CD14-positive monocyte (primary cell): ENCODE data around the gene NARS2. TPM values are rescaled to one million over a fixed set of nuclear protein-coding genes. Genes with fewer than 3 reads are reported as not detected.
"Not testable (repeated sequence)": the region's sequence is repeated elsewhere in the genome, so short reads cannot be mapped to it uniquely, and the experiment has no call there.

Source experiments
- DNase-seq, 3 donors: peaks; one replicate each; pipeline ENCODE4 v3.0.0-alpha.2; 2011 to 2022
- H2AFZ ChIP-seq: 2 replicates; pipeline ENCODE4 v1.6.0; 2012; ENCODE audit warnings: mild to moderate bottlenecking, low read depth, low read length, inconsistent platforms; ENCODE audit not compliant: insufficient read depth, poor library complexity, severe bottlenecking
- H3K27ac ChIP-seq, 2 donors: 1 replicate in 1 of 2; 2 replicates in 1 of 2; pipeline ENCODE4 v1.5.1; 2012 to 2013; ENCODE audit warnings: low read length in 2 of 2, control low read depth in 1 of 2, inconsistent platforms in 1 of 2, low read depth in 1 of 2, mild to moderate bottlenecking in 1 of 2
- H3K27me3 ChIP-seq, 2 donors: one replicate each; pipeline versions ENCODE4 v1.6.0 to v1.6.1; 2011 to 2013; ENCODE audit warnings: low read length in 2 of 2; ENCODE audit not compliant: control insufficient read depth in 2 of 2, insufficient read depth in 2 of 2
- H3K36me3 ChIP-seq, 2 donors: replicated peaks in 1 of 2; 1 replicate in 1 of 2; 2 replicates in 1 of 2; pipeline versions ENCODE4 v1.5.1 to v1.6.1; 2012 to 2013; ENCODE audit warnings: low read length in 2 of 2, control low read depth in 1 of 2, inconsistent platforms in 1 of 2, mild to moderate bottlenecking in 1 of 2; ENCODE audit not compliant: insufficient read depth in 2 of 2, control insufficient read depth in 1 of 2
- H3K4me1 ChIP-seq, 2 donors: 1 replicate in 1 of 2; 2 replicates in 1 of 2; pipeline versions ENCODE4 v1.5.1 to v1.6.1; 2012 to 2013; ENCODE audit warnings: low read length in 2 of 2, control low read depth in 1 of 2, inconsistent platforms in 1 of 2, mild to moderate bottlenecking in 1 of 2, moderate library complexity in 1 of 2; ENCODE audit not compliant: insufficient read depth in 2 of 2, control insufficient read depth in 1 of 2
- H3K4me2 ChIP-seq: replicated peaks from 2 replicates; pipeline ENCODE3; 2012; ENCODE audit warnings: low read length, moderate library complexity, mild to moderate bottlenecking; ENCODE audit not compliant: poor library complexity, severe bottlenecking; ENCODE audit errors: extremely low read depth
- H3K4me3 ChIP-seq, 3 experiments: fragments of 200-600 bp in 1 of 3; sonication (generic) in 1 of 3; replicated peaks in 1 of 3; 1 replicate in 2 of 3; 2 replicates in 1 of 3; pipeline ENCODE4 v1.5.1; 2011 to 2013; ENCODE audit warnings: low read length in 3 of 3, mild to moderate bottlenecking in 3 of 3, control low read depth in 2 of 3, low read depth in 2 of 3, inconsistent platforms in 1 of 3, moderate library complexity in 1 of 3
- H3K79me2 ChIP-seq: 2 replicates; pipeline ENCODE4 v1.6.0; 2012; ENCODE audit warnings: mild to moderate bottlenecking, control low read depth, inconsistent platforms, low read length, moderate library complexity; ENCODE audit not compliant: insufficient read depth
- H3K9ac ChIP-seq: 2 replicates; pipeline ENCODE4 v1.6.0; 2017; ENCODE audit warnings: low read length, mild to moderate bottlenecking; ENCODE audit not compliant: insufficient read depth, poor library complexity, severe bottlenecking
- H3K9me3 ChIP-seq, 2 donors: replicated peaks in 1 of 2; 1 replicate in 1 of 2; 2 replicates in 1 of 2; pipeline versions ENCODE4 v1.5.1 to v1.6.1; 2012 to 2013; ENCODE audit warnings: low read length in 2 of 2, control low read depth in 1 of 2; ENCODE audit not compliant: control insufficient read depth in 1 of 2, insufficient read depth in 1 of 2
- H4K20me1 ChIP-seq: 2 replicates; pipeline ENCODE4 v1.6.0; 2012; ENCODE audit warnings: mild to moderate bottlenecking, low read length, control low read depth, moderate library complexity; ENCODE audit not compliant: insufficient read depth
- H3K27ac Mint-ChIP-seq, 7 donors: one replicate each; pipeline ENCODE4 v1.8.0; 2020; ENCODE audit warnings: mild to moderate bottlenecking in 7 of 7, mixed read lengths in 7 of 7, moderate library complexity in 6 of 7, inconsistent platforms in 2 of 7
- H3K27me3 Mint-ChIP-seq, 3 donors: one replicate each; pipeline ENCODE4 v1.8.0; 2021 to 2022; ENCODE audit warnings: low read depth in 3 of 3, mild to moderate bottlenecking in 3 of 3, mixed read lengths in 3 of 3, moderate library complexity in 3 of 3, inconsistent platforms in 1 of 3
- H3K36me3 Mint-ChIP-seq, 2 donors: one replicate each; pipeline ENCODE4 v1.8.0; 2020; ENCODE audit warnings: mixed read lengths in 2 of 2, inconsistent platforms in 1 of 2, mild to moderate bottlenecking in 1 of 2
- H3K4me1 Mint-ChIP-seq: one replicate; pipeline ENCODE4 v1.8.0; 2020; ENCODE audit warnings: mild to moderate bottlenecking, mixed read lengths
- H3K4me3 Mint-ChIP-seq, 2 donors: one replicate each; pipeline ENCODE4 v1.8.0; 2020; ENCODE audit warnings: mild to moderate bottlenecking in 2 of 2, mixed read lengths in 2 of 2, moderate library complexity in 1 of 2
- H3K9me3 Mint-ChIP-seq, 7 donors: one replicate each; pipeline ENCODE4 v1.8.0; 2020 to 2022; ENCODE audit warnings: mixed read lengths in 7 of 7, mild to moderate bottlenecking in 6 of 7, moderate library complexity in 6 of 7, inconsistent platforms in 2 of 7
- CTCF ChIP-seq: fragments of 200-600 bp; IDR thresholded peaks from one replicate; pipeline ENCODE4 v1.8.0; 2022; ENCODE audit warnings: antibody characterized with exemption, mild to moderate bottlenecking
- WGBS: methylation state at CpG from one replicate; pipeline ENCODE4 v1.1.5; 2013; ENCODE audit warnings: missing lambda C conversion rate; ENCODE audit not compliant: insufficient coverage; 5-methylcytosine and 5-hydroxymethylcytosine counted together
- intact Hi-C, 2 donors: fragments of 100-400 bp; cut with micrococcal nuclease; formaldehyde crosslinking; loops; one replicate each; pipeline versions ENCODE4 v1.15.0 to v1.15.1; 2023
- polyA plus RNA-seq, 3 donors: library from polyadenylated mRNA; depleted of rRNA in 1 of 3; unstranded in 2 of 3; stranded (reverse) in 1 of 3; fragments of 300-500 nt in 2 of 3; fragments of >200 nt in 1 of 3; fragmentation: Illumina TruSeq in 2 of 3; gene quantifications; 1 replicate in 2 of 3; 2 replicates in 1 of 3; pipeline ENCODE4 v1.2.3, GENCODE V29; 2012 to 2021

Gene NARS2
- polyA plus RNA-seq, 3 donors: 4.3 to 6.6 (median 4.9) TPM

- no peak overlapping the region for H3K27ac Mint-ChIP-seq
- no peak overlapping the region for H3K27ac ChIP-seq
- H3K9me3 ChIP-seq: peaks cover 0 to 4% of the 10 kb centered on the region in 2 donors
- 100% methylated on average over 1 of the region's 4 CpGs for WGBS
- H3K4me2 ChIP-seq: no peak overlapping the region
- DNase-seq: no peak
- peaks cover 7 to 28% of the 10 kb centered on the region in 2 donors for H3K36me3 Mint-ChIP-seq
- H2AFZ ChIP-seq: no peak overlapping the region
- no peaks in the 10 kb centered on the region for H3K36me3 ChIP-seq
- H3K4me1 Mint-ChIP-seq: peaks cover 8% of the 10 kb centered on the region
- H3K79me2 ChIP-seq: no peaks in the 10 kb centered on the region
- no peak overlapping the region for H3K4me3 Mint-ChIP-seq
- H3K4me3 ChIP-seq: no peak overlapping the region
- H4K20me1 ChIP-seq: no peaks in the 10 kb centered on the region
- peaks cover 0 to 11% (median 4%) of the 10 kb centered on the region in 7 donors for H3K9me3 Mint-ChIP-seq
- H3K9ac ChIP-seq: no peak overlapping the region
- intact Hi-C loops: no loop called here
- peaks cover 0 to 1% (median 0%) of the 10 kb centered on the region in 3 donors for H3K27me3 Mint-ChIP-seq
- no peaks in the 10 kb centered on the region for H3K27me3 ChIP-seq
- no peaks in the 10 kb centered on the region for H3K4me1 ChIP-seq
- TF ChIP-seq CTCF: no peak
Observed at GRCh38 chr11:78516281-78516680, 58.4 kb downstream of the NARS2 start.

- H3K9me3 ChIP-seq: peaks cover 4 to 9% of the 10 kb centered on the region in 2 donors
- no peak for TF ChIP-seq CTCF
- peaks cover 13 to 25% of the 10 kb centered on the region in 2 donors for H3K36me3 Mint-ChIP-seq
- H3K27me3 Mint-ChIP-seq: peaks cover 0 to 2% (median 0%) of the 10 kb centered on the region in 3 donors
- no peak for DNase-seq
- no peak overlapping the region for H3K4me2 ChIP-seq
- H3K9ac ChIP-seq: no peak overlapping the region
- H3K27ac Mint-ChIP-seq: peak overlapping the region in 2 of 7 donors; percentile 30 to 36
- H2AFZ ChIP-seq: no peak overlapping the region
- intact Hi-C loops: no loop called here
- H3K9me3 Mint-ChIP-seq: peaks cover 5 to 23% (median 10%) of the 10 kb centered on the region in 7 donors
- H4K20me1 ChIP-seq: no peaks in the 10 kb centered on the region
- no peaks in the 10 kb centered on the region for H3K27me3 ChIP-seq
- H3K79me2 ChIP-seq: no peaks in the 10 kb centered on the region
- no peak overlapping the region for H3K4me3 ChIP-seq
- peaks cover 8% of the 10 kb centered on the region for H3K4me1 Mint-ChIP-seq
- no peaks in the 10 kb centered on the region for H3K4me1 ChIP-seq
- no peak overlapping the region for H3K27ac ChIP-seq
- no peak overlapping the region for H3K4me3 Mint-ChIP-seq
- peaks cover 0 to 10% of the 10 kb centered on the region in 2 donors for H3K36me3 ChIP-seq
- WGBS: 58% methylated on average over 4 of the region's 4 CpGs
Observed at GRCh38 chr11:78514922-78515502, 59.7 kb downstream of the NARS2 start.

GRCh38 chr11:78513085-78513484 is 61.6 kb downstream of the NARS2 start:
- H3K4me1 ChIP-seq, H3K27ac Mint-ChIP-seq, H3K36me3 ChIP-seq, H4K20me1 ChIP-seq, DNase-seq, H3K9ac ChIP-seq, H3K27me3 ChIP-seq, H3K4me1 Mint-ChIP-seq, H3K27ac ChIP-seq, H3K4me2 ChIP-seq, intact Hi-C loops, H3K27me3 Mint-ChIP-seq, H3K4me3 Mint-ChIP-seq, H3K79me2 ChIP-seq, H3K4me3 ChIP-seq, H3K9me3 ChIP-seq, H2AFZ ChIP-seq: not testable (repeated sequence)
- 100% methylated on average over 3 of the region's 5 CpGs for WGBS
- peaks cover 16 to 28% of the 10 kb centered on the region in 2 donors for H3K36me3 Mint-ChIP-seq
- peaks cover 7 to 21% (median 16%) of the 10 kb centered on the region in 7 donors for H3K9me3 Mint-ChIP-seq
